ENCODE results near the gene NCBP1.
A peak's percentile ranks its signal among the peaks of the same experiment; 100 is the strongest.
"Not testable (repeated sequence)": the region's sequence is repeated elsewhere in the genome, so short reads cannot be mapped to it uniquely, and the experiment has no call there.

The NCBP1 gene

GRCh38 chr9:97632985-97633858 is at the start of gene NCBP1, which contains the start of gene TSTD2:
Gene NCBP1, plus strand, starts transcription at chr9:97633821. Its CDS starts 61 bp downstream, at chr9:97633882.
Gene TSTD2, minus strand, starts transcription at chr9:97633368. Its CDS starts 5,806 bp downstream, at chr9:97627562.
- DNase-seq: peak; percentile 94 to 96

- DNase-seq: not testable (repeated sequence)
Measured at GRCh38 chr9:97584778-97585177, 48.8 kb upstream of the NCBP1 start.

GRCh38 chr9:97586909-97587308 is 46.7 kb upstream of the NCBP1 start:
- not testable (repeated sequence) for DNase-seq

GRCh38 chr9:97591535-97591934 is 42.1 kb upstream of the NCBP1 start:
- no peak for DNase-seq

- no peak for DNase-seq
Measured at GRCh38 chr9:97592126-97592525, 41.5 kb upstream of the NCBP1 start.

GRCh38 chr9:97593960-97594359 is 39.7 kb upstream of the NCBP1 start:
- DNase-seq: no peak

- no peak for DNase-seq
Measured at GRCh38 chr9:97594381-97594921, 39.2 kb upstream of the NCBP1 start.

GRCh38 chr9:97596906-97597305 is 36.7 kb upstream of the NCBP1 start:
- no peak for DNase-seq

- peak; percentile 61 to 75 for DNase-seq
Measured at GRCh38 chr9:97598461-97599288, 34.9 kb upstream of the NCBP1 start.

GRCh38 chr9:97599314-97599846 is 34.2 kb upstream of the NCBP1 start:
- no peak for DNase-seq

- no peak for DNase-seq
Measured at GRCh38 chr9:97600531-97601227, 32.9 kb upstream of the NCBP1 start.

- DNase-seq: no peak
Measured at GRCh38 chr9:97601228-97601898, 32.3 kb upstream of the NCBP1 start.

- no peak for DNase-seq
Measured at GRCh38 chr9:97602430-97602829, 31.2 kb upstream of the NCBP1 start.

GRCh38 chr9:97604901-97605645 is 28.5 kb upstream of the NCBP1 start:
- DNase-seq: no peak

GRCh38 chr9:97615439-97616072 is 18.1 kb upstream of the NCBP1 start:
- peak; percentile 41 to 57 for DNase-seq

- DNase-seq: no peak
Measured at GRCh38 chr9:97617939-97618416, 15.6 kb upstream of the NCBP1 start.

GRCh38 chr9:97620063-97620462 is 13.6 kb upstream of the NCBP1 start:
- not testable (repeated sequence) for DNase-seq

- DNase-seq: not testable (repeated sequence)
Measured at GRCh38 chr9:97622483-97622882, 11.1 kb upstream of the NCBP1 start.

- no peak for DNase-seq
Measured at GRCh38 chr9:97623946-97624345, 9.7 kb upstream of the NCBP1 start.

- no peak for DNase-seq
Measured at GRCh38 chr9:97625620-97626019, 8.0 kb upstream of the NCBP1 start.

Measured in activated CD4-positive, alpha-beta T cell treated with anti-CD3 and anti-CD28 coated beads for 4 hours (primary cell).